GM18520 (cell line): ENCODE results near the gene ARHGEF40.

Experiments
- ATAC-seq: cut with Tn5 transposase; IDR thresholded peaks from one replicate; pipeline ENCODE4 v1.9.1; 2021; ENCODE audit not compliant: unreplicated experiment

The ARHGEF40 gene

DNA sequence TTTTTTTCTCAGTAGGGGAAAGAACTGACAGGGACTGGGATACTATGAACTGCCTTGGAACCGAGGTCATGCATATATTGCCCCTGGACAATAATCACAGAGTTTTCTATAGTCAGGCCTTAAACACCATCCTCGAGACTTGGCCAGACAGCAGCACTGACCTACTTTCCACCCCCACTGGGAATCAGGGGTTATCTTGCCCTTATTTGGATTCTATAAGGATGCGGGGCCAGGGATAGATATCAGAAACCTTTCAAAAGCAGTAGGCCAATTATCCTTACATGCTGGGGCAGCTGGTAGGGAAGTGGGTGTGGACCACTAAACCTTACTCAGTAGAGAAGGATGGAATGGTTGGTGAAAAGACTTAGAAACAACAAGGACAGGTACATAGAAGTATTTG lies 26.3 kb downstream of the ARHGEF40 start:
- ATAC-seq: no peak

DNA sequence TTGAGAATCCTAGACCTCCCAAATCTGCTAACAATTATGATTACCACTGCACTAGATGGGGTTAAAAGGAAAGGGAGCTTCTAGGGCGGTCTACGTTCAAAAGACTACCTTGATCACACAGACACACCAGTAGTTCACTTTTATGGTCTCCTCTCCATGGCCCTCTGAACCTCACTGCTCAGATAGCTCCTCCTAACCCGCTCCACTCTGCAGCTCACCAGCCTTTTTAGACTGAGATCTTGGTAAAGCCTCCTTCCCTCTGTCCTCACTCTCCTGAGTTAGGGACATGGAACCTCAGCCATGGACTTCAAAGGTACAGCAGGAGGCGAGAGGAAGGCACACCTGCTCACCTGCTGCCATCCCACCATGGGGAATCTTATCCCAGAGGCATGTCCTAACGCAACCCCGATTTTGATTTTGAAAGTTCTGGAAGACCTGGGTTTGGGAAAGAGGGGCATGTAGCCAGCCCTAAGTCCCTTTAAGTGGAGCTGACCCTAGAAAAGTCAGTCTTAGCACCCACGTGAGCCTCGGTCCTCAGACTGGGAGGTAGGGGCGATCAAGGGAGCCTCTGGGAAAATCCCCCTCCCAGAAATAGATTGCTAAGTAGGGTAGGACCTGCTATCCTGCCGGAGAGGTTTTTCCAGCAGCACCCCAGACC lies 27.0 kb downstream of the ARHGEF40 start:
- no peak for ATAC-seq

DNA sequence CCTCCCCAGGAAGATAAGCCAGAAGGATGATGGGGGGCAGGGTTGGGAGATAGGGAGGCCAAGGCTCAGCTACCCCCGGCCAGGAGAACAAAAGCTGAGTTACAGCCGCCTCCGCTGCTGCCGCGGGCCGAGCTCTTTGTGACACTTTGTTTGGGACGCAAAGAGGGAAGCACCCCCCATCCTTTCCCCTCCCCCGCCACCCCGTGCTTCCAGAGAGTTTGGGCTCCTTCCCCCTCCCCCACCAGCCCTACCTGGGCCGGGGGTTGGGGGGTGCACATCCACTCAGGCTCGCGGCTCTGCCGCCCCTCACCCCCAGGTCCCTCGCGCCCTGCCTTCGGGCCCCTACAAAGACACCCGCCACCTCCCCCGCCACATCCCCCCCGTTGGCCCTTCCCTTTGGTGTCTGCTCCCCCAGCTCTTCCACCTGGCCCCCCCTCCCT lies 27.6 kb downstream of the ARHGEF40 start:
- ATAC-seq: no peak

DNA sequence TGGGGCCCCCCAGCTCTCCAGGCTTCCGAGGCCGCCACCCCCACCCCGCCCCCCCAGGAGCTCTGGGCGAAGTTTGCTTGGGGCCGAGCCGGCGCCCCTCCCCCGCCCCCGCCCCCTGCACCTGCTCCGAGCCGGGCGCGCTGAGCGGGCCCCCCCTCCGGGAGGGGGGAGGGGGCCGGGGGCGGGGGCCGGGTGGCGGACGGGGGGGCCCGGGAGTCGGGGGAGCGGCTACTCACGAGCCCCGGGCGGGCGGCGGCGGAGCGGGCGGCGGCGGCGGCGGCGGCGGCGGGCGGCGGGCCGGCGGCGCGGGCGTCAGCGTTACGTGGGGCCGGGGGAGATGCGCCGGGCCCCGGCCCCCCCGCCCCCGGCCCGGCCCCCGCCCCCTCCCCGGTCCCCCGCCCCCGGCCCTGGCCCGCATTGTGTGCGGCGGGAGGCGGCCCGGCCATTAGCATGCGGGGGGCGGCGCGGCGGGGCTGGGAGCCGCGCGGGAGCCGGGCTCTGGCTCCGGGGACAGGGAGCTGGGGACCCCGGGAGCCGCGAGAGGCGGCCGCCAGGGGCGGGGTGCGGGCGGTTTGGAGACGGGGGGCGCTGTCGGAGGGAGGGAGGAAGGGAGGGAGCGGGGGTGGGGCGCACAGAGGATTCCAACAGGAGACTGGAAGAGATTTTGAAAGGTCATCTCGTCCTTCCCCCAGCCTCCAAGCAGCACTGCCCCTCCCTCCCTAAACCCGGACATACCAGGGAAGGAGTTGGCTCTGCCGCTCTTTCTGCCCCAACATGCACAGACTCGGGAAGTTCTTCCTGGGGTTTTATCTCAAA lies 28.2 kb downstream of the ARHGEF40 start, which contains the start of gene ZNF219:
Gene ZNF219, minus strand, starts transcription at position 580 of the 816 bp plus-strand sequence. CDS start 5,064 bp downstream, outside the sequence.
- ATAC-seq: no peak

DNA sequence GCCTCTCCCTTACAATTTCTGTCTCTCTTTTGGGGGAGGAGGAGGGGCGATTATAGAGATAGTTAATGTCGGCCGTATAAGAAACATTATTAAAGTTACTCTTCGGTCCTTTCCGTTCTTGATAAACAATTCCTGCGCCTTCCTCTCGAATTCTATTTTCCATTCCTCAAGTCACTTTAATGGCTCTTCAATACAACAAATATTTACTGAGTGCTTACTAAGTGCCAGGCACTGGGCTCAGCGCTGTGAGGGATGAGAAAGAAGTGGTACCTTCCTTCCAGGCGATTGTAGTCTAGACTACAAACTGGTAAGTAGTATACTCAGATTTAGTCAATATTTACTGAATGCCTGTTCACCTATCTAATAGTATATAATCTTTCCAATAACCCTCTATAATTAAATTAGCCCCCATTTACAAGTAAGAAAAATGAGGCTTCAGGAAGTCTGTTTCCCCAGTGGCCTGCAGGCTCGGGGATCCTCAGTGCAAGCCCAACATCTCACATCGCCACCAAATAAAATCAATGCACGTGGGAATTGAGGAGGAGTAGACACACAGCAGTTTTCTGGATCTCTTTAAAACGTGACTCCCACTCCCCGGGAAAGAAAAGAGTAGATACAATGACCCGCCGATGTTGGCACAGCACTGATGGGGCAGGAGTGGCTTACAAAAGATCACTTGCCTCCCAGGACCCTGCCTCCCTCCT lies 28.9 kb downstream of the ARHGEF40 start:
- no peak for ATAC-seq

DNA sequence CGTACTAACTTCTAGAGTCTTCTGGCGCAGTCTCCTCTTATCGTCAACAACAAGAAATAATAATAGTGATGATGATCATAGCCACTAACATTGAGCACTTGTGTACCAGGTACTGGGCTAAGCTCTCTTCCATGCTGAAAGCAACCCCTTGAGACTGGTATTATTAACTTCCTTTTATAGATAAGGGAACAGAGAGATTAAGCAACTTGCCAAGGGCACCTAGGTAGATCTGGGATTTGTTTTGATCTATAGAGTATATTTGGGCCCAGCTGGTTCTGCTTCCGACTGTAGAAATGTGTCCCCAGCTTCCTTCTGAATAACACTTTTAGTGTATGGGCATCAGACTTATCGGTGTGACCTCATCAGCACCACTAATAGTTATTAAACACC lies 29.5 kb downstream of the ARHGEF40 start:
- no peak for ATAC-seq

DNA sequence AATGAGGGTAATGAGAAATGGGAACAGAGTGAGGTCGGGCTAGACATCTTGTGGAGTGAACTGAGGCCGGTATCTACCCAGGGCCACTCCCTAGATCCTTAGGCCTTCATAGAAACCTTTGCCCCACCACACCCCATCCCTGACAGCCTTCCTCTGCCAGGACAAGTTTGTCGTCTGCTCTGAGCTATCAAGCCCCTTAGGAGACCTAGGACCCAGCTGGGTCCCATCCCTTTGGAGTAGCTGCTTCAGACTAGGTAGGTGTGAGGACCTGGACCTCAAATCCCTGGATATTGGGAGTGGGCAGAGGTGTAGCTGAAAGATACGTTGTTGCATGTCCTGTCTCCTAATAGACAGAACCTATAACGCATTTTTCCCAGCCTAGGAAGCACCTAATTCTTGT lies 30.8 kb downstream of the ARHGEF40 start, which contains the start of gene TMEM253:
Gene TMEM253, plus strand, starts transcription at position 136 of the 400 bp plus-strand sequence. CDS start 278 bp downstream, outside the sequence.
- ATAC-seq: no peak

DNA sequence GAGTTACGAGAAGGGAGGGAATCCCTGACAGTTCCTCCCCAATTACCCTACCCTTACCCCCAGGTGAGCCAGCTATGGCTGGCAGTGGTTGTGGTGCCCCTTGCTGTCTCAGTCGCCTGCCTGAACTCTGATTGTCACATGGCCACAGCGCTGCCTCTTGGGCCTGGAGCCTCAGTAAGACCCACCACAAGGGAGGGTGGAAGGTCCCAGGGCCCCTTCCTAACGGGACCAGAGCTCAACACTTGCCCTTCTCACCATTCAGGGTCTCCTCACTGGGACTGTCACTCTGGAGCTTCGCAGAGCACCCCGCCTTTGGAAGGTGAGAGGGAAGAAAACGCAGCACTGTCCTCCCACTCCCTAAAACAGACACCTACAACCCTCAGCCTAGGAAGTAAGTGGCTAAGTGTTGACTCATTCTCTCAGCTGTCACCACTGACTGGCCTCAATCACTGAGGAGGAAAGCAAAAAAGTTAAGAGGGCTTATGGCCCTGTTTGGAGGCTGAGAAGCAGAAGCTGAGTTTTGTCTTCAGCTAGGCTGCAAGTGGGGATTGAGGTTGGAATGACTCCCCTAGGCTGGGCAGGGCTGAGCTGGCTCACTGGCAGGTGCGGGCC lies 31.8 kb downstream of the ARHGEF40 start:
- ATAC-seq: no peak

DNA sequence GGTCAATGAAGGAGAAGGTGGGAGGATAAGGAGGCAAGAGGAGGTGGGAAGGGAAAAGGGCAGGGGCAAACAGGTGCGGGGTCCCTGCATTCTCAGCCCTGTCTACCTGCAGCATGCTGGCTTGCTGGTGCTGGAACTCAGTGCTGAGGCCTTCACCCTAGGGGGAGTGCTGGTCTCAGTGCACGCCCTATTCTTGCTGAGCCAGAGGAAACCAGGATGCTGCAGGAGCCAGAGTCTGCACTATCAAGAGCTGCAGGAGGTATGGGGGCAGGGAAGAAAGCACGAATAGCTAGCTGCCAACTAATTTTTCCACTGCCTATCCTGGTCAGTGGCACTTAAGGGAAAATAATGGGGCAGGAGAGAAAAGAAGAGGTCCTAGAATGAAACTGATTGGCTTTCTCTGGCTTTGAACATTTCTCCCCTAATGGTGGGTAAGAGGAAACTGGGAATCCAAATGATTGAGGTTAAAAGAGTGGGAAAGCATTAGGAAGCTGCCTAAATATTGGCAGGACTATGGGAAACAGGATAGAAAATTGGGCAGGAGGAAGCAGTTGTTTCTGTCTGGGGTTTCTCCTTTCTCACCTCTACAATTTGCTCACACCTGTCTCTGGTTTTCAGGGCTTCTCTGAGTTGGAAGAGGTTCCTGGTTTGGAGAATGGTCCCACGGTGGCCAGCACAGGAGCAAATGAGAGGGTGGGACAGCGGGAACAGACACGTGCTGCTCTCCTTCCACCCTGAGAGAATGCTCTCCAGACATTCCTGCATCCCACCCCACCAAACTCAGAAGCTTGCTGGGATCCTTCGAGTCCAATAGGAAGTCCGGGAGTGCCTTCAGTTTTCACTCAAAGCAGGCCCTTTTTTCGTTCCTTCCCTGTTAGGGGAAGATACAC lies 32.7 kb downstream of the ARHGEF40 start:
- no peak for ATAC-seq

DNA sequence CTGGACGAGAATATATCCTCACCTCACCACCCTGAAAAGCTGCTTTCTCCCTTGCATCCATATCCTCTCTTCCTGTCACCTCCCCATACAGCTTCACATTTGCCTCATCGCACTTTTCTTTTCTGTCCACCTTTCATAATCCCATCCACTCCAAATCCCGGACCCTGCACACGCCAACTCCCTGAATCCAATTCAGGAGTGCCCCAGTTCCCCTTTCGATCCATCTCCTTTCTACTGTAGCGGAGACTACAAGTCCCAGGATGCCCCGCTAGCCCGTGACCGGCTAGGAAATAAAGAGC lies 33.3 kb downstream of the ARHGEF40 start:
- ATAC-seq: no peak

DNA sequence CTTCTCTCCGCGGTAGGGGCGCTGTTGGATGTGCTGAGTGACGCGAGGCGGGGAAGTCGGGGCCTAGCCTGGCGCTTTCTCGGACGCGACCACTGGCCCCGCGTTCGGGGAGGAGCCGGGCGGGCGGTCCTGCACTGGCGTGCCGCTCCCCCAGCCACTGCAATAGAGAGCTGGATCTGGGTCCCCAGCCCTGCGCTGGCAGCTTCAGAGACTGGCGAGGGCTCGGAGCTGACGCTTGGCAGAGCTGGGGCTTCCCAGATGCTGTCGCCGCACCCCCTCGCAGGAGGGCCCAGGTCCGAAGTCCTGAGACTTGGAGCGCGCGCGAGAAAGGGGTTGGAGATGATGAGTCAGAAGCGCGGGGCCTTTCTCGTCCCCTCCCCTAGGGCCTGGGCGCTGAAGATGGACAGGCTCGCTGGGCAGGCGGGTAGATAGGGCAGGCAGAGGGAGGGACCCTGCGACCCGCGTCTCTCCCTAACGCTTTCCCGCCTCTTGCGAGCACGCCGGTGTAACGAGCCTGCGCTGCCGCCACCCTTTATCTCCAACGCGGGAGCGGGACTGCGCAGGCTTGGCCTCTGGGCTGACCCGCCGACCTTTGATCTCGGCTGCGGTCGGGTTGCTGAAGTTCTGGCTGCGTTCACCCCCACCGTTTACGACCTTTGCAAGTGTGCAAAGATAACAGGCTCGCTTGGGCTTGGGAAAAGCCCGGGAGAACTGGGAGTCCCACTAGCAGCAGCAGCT lies 33.8 kb downstream of the ARHGEF40 start:
- ATAC-seq: peak; percentile 88

DNA sequence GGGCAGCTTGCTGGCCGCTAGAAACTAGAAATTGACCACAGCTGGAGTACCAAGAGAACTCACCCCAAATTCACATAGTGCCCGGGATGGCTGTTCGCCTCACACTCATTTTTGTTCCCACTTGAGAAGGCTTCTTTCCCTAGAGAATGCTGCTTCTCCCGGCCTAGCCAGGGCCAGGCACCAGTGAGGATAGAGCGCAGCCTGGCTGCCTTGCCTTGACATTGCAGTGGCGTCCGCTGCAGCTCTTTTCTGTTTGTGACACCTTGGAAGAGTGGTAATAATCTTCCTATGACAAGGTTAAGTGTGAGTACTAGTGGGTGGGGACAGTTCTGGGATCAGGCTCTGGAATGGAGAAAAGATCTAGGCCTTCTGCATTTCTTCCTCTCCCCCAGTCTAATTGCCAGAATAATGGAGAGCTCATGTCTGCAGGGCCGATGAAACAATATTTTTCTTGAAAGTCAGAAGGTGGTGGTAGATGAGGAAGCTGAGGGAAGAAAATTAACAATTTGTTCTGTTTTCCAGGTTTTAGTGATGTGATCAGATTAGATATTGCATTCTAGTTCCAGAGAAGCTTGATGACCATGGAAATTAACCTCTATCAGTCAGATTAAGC lies 34.5 kb downstream of the ARHGEF40 start:
- ATAC-seq: no peak

DNA sequence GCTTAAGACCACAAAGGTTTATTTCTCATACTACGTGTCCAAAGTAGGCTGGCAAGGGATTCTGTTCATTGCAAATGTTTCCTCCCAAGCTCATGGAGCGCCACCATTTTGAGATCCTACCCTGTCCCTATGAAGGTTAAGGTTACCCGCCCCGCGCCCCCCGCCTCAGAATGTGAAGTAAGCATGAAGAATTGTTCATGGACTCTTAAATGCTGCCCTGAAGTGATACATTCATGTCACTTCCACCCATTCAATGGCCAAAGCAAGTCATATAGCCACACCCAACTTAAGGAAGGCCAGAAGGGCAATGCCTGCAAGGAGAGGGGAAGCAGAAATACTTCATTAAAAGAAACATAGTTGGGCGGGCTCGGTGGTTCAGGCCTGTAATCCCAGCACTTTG lies 35.0 kb downstream of the ARHGEF40 start:
- no peak for ATAC-seq

DNA sequence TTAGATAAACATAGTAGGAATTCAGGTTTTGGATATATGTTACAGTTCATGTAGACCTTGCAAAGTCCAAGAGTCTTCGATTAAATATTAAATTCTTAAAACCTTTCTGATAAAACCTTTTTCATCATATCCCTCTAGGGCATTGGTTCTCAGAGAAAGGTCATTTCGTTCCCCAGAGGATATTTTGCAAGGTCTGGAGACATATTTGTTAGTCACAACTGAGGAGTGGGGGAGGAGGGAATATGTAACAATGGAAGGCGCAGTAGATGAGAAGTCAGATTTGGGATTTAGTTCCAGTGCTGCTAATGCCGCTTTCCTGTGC lies 36.0 kb downstream of the ARHGEF40 start:
- ATAC-seq: no peak

DNA sequence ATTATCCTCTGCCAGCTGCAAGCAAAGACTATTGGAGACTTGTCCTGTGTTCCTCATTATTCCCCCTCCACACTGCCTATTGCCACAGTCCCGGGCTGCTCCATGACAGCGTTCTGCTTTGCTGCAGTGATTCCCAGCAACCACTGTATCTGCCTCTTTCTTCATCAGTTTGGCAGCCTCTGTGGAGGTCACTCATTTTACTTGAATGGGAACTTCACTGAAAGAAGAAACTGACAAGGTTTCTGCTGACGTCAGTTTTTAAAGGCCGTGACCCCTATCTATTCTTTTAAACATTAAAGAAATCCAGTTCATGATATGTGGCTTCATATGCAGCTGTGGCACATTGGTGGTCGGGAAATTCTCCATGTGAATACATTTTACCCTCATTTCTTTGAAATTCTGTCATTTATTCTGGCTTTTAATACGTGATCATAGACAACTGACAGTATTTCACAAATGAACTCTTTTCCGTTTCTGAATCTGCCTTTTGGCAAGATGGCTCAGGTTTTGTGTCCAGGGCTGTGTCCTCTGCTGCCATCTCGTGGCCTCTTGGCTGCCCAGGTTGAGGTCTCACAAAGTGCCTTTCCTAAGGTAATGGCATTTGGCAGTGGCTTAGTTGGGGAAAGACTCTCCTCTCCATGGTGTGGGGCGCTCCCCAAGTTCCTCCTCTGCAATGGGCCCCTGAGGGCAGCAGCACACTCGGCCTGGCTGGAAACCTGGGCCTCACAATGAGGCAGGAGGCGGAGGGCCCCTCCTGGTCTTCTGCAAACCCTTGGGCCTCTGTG lies 36.6 kb downstream of the ARHGEF40 start:
- no peak for ATAC-seq

DNA sequence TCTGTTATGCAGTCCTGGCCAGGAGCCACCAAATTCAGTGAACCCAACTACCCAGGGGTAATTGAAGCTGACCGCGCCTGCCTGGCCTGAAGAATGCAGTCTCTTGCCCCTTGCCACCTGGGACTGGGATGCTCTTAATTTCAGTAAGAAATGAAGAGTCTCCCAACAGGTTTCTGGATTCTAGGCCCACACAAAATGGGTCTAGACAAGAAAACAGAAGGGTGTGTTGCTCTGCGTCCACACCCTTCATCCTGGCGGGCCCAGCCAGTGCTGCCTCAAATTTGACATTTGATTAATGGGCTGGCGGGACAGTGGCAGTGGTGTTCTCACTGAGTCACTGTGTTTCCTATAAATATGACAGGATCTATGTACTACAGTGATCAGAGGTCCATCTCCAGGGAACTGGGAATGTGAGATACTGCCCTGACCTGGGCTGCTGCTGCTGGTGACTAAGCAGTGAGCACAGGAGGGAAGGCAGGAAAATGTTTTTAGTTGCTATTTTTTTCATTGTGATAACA lies 37.2 kb downstream of the ARHGEF40 start:
- no peak for ATAC-seq

DNA sequence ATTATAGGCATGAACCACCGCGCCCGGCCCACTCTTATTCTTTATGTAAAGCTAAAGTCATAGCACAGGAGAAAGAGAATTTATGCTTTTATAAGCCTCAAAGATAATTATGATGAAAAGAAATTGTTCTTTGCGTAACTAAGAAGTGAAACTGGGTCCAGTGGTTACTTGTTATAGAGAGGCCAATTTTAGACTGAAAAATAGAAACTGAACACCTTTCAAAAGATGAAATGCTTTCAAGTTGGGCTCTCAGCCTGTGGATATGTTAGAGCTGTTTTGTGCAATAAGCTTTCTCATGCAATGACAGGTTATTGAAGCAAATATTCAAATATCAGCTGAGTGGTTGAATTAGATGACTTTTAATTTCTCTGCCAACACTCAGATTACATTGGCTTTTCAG lies 38.7 kb downstream of the ARHGEF40 start:
- ATAC-seq: no peak

DNA sequence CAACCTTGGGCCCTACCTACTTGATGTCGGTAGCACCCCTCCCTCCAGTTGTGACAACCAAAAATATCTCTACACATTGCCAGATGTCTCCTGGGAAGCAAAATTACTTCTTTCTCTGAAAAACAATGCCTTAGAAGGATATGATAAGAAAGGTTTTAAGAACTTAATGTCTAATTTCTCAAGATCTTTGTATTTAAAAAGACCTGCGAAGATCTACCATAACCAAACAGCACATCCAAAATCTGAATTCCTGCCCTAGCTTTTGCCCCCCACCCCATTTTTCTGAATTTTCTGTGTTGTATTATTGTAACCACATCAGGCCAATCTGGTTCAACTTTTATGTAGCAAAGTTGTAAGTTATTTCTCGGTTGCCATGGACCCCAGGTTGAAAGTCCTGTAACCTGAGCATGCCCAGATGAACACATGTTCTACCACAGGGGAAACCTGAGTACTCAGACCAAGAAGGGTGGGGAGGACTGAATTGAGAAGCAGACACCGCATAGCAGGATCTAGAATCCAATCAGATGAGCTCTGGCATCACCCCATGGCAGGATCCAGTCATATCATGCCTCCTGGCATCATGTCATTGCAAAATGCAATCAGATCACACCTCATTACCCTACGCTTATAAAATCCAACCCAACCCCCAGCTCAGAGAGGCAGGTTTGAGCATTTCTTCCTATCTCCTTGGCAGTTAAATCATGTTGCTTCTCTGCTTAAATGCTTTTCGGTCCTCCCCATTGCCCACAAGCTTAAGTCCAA lies 39.5 kb downstream of the ARHGEF40 start:
- peak; percentile 71 for ATAC-seq
